ENCODE measurements around the gene CTIF. TPM values are rescaled to one million over a fixed set of nuclear protein-coding genes. Genes with fewer than 3 reads are reported as not detected.
"Not testable (repeated sequence)": the region's sequence is repeated elsewhere in the genome, so short reads cannot be mapped to it uniquely, and the experiment has no call there.

The CTIF gene
- total RNA-seq, 1 experiment from 2014 or later, result 5.9 TPM

GRCh38 chr18:48810805-48811204 lies 272.0 kb downstream of the CTIF start:
- no peak for DNase-seq (ENCODE audit: low spot score)

GRCh38 chr18:48811401-48811800 lies 272.6 kb downstream of the CTIF start:
- no peak for DNase-seq (ENCODE audit: low spot score)

More at GRCh38 chr18:48810805-48811204, 272.0 kb downstream of the CTIF start:
- in situ Hi-C loops (cut with HindIII; ENCODE audit: low sequenced_read_pairs), result no loop called here

GRCh38 chr18:48811977-48812451 lies 273.2 kb downstream of the CTIF start:
- in situ Hi-C loops (cut with HindIII; ENCODE audit: low sequenced_read_pairs); DNase-seq (ENCODE audit: low spot score): not testable (repeated sequence)

More at GRCh38 chr18:48811401-48811800, 272.6 kb downstream of the CTIF start:
- in situ Hi-C loops (cut with HindIII; ENCODE audit: low sequenced_read_pairs), result no loop called here

- DNase-seq (ENCODE audit: low spot score), result no peak
- in situ Hi-C loops (cut with HindIII; ENCODE audit: low sequenced_read_pairs), result no loop called here
Measured at GRCh38 chr18:48813321-48813720, 274.5 kb downstream of the CTIF start.

GRCh38 chr18:48813833-48814489 lies 275.1 kb downstream of the CTIF start:
- in situ Hi-C loops (cut with HindIII; ENCODE audit: low sequenced_read_pairs), result no loop called here
- no peak for DNase-seq (ENCODE audit: low spot score)

GRCh38 chr18:48814490-48815178 lies 275.8 kb downstream of the CTIF start:
- no peak for DNase-seq (ENCODE audit: low spot score)

GRCh38 chr18:48815179-48815515 lies 276.3 kb downstream of the CTIF start:
- in situ Hi-C loops (cut with HindIII; ENCODE audit: low sequenced_read_pairs), result no loop called here
- no peak for DNase-seq (ENCODE audit: low spot score)

More at GRCh38 chr18:48814490-48815178, 275.8 kb downstream of the CTIF start:
- in situ Hi-C loops (cut with HindIII; ENCODE audit: low sequenced_read_pairs), result no loop called here

GRCh38 chr18:48815581-48816324 lies 276.9 kb downstream of the CTIF start:
- in situ Hi-C loops (cut with HindIII; ENCODE audit: low sequenced_read_pairs), result no loop called here
- DNase-seq (ENCODE audit: low spot score), result no peak

- in situ Hi-C loops (cut with HindIII; ENCODE audit: low sequenced_read_pairs), result no loop called here
- no peak for DNase-seq (ENCODE audit: low spot score)
Measured at GRCh38 chr18:48816554-48816953, 277.7 kb downstream of the CTIF start.

- DNase-seq (ENCODE audit: low spot score), result no peak
- in situ Hi-C loops (cut with HindIII; ENCODE audit: low sequenced_read_pairs), result no loop called here
Measured at GRCh38 chr18:48817021-48817461, 278.2 kb downstream of the CTIF start.

- DNase-seq (ENCODE audit: low spot score), result no peak
- in situ Hi-C loops (cut with HindIII; ENCODE audit: low sequenced_read_pairs), result no loop called here
Measured at GRCh38 chr18:48818329-48819254, 279.8 kb downstream of the CTIF start.

- no peak for DNase-seq (ENCODE audit: low spot score)
- in situ Hi-C loops (cut with HindIII; ENCODE audit: low sequenced_read_pairs), result no loop called here
Measured at GRCh38 chr18:48819276-48819675, 280.4 kb downstream of the CTIF start.

- no peak for DNase-seq (ENCODE audit: low spot score)
- in situ Hi-C loops (cut with HindIII; ENCODE audit: low sequenced_read_pairs), result no loop called here
Measured at GRCh38 chr18:48819781-48820482, 281.1 kb downstream of the CTIF start.

- DNase-seq (ENCODE audit: low spot score), result no peak
- in situ Hi-C loops (cut with HindIII; ENCODE audit: low sequenced_read_pairs), result no loop called here
Measured at GRCh38 chr18:48820483-48821250, 281.8 kb downstream of the CTIF start.

- in situ Hi-C loops (cut with HindIII; ENCODE audit: low sequenced_read_pairs), result no loop called here
- no peak for DNase-seq (ENCODE audit: low spot score)
Measured at GRCh38 chr18:48821251-48821590, 282.4 kb downstream of the CTIF start.

GRCh38 chr18:48821845-48822244 lies 283.0 kb downstream of the CTIF start:
- in situ Hi-C loops (cut with HindIII; ENCODE audit: low sequenced_read_pairs), result no loop called here

GRCh38 chr18:48824231-48824970 lies 285.6 kb downstream of the CTIF start:
- DNase-seq (ENCODE audit: low spot score), result no peak
- in situ Hi-C loops (cut with HindIII; ENCODE audit: low sequenced_read_pairs), result no loop called here

More at GRCh38 chr18:48821845-48822244, 283.0 kb downstream of the CTIF start:
- DNase-seq (ENCODE audit: low spot score), result no peak

All from G401 (cell line).